Measurements from ENCODE around the gene ROCK2. TPM values are rescaled to one million over a fixed set of nuclear protein-coding genes. Genes with fewer than 3 reads are reported as not detected.

Gene ROCK2
- total RNA-seq, 1 experiment from 2014 or later, result 49.4 TPM

DNA sequence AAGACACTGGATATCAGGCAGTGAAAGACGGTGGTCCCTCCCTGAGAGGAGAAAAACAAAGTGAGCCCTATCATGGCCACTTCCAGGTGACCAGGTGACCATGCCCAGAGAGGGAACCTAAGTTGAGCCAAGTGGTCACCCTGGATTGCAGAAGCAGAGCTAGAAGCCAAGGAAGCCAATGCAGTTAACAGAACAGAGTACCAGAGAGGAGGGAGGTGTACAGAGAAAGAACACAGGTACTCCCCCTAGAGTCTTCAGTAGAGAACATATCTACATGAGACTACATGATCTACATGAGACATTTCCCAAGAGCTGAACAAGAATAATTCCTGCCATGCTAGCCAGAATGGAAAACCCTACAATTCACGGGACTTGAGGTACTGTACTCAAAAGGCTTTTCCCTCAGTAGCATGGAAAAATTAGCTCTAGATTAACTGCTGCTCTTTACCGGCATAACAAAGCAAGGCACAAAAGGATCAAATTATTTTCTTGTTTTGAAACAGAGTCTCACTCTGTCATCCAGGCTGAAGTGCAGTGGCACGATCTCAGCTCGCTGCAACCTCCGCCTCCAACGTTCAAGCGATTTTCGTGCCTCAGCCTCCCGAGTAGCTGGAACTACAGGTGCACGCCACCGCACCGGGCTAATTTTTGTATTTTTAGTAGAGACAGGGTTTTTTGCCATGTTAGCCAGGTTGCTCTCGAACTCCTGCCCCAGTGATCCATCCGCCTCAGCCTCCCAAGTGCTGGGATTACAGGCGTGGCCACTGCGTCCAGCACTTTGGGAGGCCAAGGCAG, 23.5 kb downstream of the ROCK2 start:
- Histone ChIP-seq H3K27me3 (replicated peaks; ENCODE audit: insufficient read depth, low read depth, low read length, poor library complexity) (no peaks in the 10 kb centered on the region), H3K4me1 (ENCODE audit: insufficient read depth, low read length, poor library complexity, severe bottlenecking) (peaks cover 21% of the 10 kb centered on the region), H3K27ac (ENCODE audit: low read depth, low read length, poor library complexity, severe bottlenecking) (no peak overlapping the region), H3K36me3 (ENCODE audit: insufficient read depth, low read length, poor library complexity, severe bottlenecking) (no peaks in the 10 kb centered on the region), H3K4me3 (ENCODE audit: low read depth, low read length, poor library complexity, severe bottlenecking) (no peak overlapping the region), H3K9me3 (ENCODE audit: low read depth, low read length, poor library complexity, severe bottlenecking) (no peaks in the 10 kb centered on the region)
- POLR2A ChIA-PET (ENCODE audit: low non-redundant PET), result no interaction called here
- CTCF ChIA-PET, result no interaction called here
- BruUV-seq (replicated peaks), result no TSS peak
- intact Hi-C loops (cut with micrococcal nuclease; ENCODE audit: unreplicated experiment), result loop anchor here (5.0 kb wide), 1 partner anchor 84 kb away; no protein-coding TSS in a partner anchor
- TF ChIP-seq, protein P1, sequence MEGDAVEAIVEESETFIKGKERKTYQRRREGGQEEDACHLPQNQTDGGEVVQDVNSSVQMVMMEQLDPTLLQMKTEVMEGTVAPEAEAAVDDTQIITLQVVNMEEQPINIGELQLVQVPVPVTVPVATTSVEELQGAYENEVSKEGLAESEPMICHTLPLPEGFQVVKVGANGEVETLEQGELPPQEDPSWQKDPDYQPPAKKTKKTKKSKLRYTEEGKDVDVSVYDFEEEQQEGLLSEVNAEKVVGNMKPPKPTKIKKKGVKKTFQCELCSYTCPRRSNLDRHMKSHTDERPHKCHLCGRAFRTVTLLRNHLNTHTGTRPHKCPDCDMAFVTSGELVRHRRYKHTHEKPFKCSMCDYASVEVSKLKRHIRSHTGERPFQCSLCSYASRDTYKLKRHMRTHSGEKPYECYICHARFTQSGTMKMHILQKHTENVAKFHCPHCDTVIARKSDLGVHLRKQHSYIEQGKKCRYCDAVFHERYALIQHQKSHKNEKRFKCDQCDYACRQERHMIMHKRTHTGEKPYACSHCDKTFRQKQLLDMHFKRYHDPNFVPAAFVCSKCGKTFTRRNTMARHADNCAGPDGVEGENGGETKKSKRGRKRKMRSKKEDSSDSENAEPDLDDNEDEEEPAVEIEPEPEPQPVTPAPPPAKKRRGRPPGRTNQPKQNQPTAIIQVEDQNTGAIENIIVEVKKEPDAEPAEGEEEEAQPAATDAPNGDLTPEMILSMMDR (conservative IDR thresholded peaks at IDR 0.05; ENCODE audit: low read depth, low read length), result peak; percentile 46
- TF ChIP-seq EZH2 (IDR thresholded peaks at IDR 0.05; ENCODE audit: borderline replicate concordance, low read depth, low read length, poor library complexity, severe bottlenecking), result no peak
- peak; percentile 27 for DNase-seq (ENCODE audit: low spot score)

- DNase-seq (ENCODE audit: low spot score), result no peak
These were observed 24.5 kb downstream of the ROCK2 start for GRCh38 chr2:11319939-11320338.

GRCh38 chr2:11315074-11315705, 29.2 kb downstream of the ROCK2 start:
- CTCF ChIA-PET, result no interaction called here
- DNase-seq (ENCODE audit: low spot score), result no peak
- Histone ChIP-seq H3K9me3 (ENCODE audit: low read depth, low read length, poor library complexity, severe bottlenecking) (no peaks in the 10 kb centered on the region), H3K27me3 (replicated peaks; ENCODE audit: insufficient read depth, low read depth, low read length, poor library complexity) (no peaks in the 10 kb centered on the region), H3K36me3 (ENCODE audit: insufficient read depth, low read length, poor library complexity, severe bottlenecking) (no peaks in the 10 kb centered on the region), H3K4me3 (ENCODE audit: low read depth, low read length, poor library complexity, severe bottlenecking) (no peak overlapping the region), H3K27ac (ENCODE audit: low read depth, low read length, poor library complexity, severe bottlenecking) (no peak overlapping the region), H3K4me1 (ENCODE audit: insufficient read depth, low read length, poor library complexity, severe bottlenecking) (peaks cover 29% of the 10 kb centered on the region)
- TF ChIP-seq, protein P1 (conservative IDR thresholded peaks at IDR 0.05; ENCODE audit: low read depth, low read length), result no peak
- no peak for TF ChIP-seq EZH2 (IDR thresholded peaks at IDR 0.05; ENCODE audit: borderline replicate concordance, low read depth, low read length, poor library complexity, severe bottlenecking)
- no TSS peak for BruUV-seq (replicated peaks)
- POLR2A ChIA-PET (ENCODE audit: low non-redundant PET), result no interaction called here
- intact Hi-C loops (cut with micrococcal nuclease; ENCODE audit: unreplicated experiment), result no loop called here

More at GRCh38 chr2:11319939-11320338, 24.5 kb downstream of the ROCK2 start:
- ChIA-PET CTCF (no interaction called here), POLR2A (ENCODE audit: low non-redundant PET) (no interaction called here)
- BruUV-seq (replicated peaks), result no TSS peak
- no peak overlapping the region for H3K4me3 ChIP-seq (ENCODE audit: low read depth, low read length, poor library complexity, severe bottlenecking)
- intact Hi-C loops (cut with micrococcal nuclease; ENCODE audit: unreplicated experiment), result loop anchor here (5.0 kb wide), 1 partner anchor 83 kb away; no protein-coding TSS in a partner anchor
- TF ChIP-seq, protein P1 (conservative IDR thresholded peaks at IDR 0.05; ENCODE audit: low read depth, low read length), result no peak
- no peak for TF ChIP-seq EZH2 (IDR thresholded peaks at IDR 0.05; ENCODE audit: borderline replicate concordance, low read depth, low read length, poor library complexity, severe bottlenecking)
- no peaks in the 10 kb centered on the region for H3K27me3 ChIP-seq (replicated peaks; ENCODE audit: insufficient read depth, low read depth, low read length, poor library complexity)
- H3K4me1 ChIP-seq (ENCODE audit: insufficient read depth, low read length, poor library complexity, severe bottlenecking), result peaks cover 22% of the 10 kb centered on the region
- no peak overlapping the region for H3K27ac ChIP-seq (ENCODE audit: low read depth, low read length, poor library complexity, severe bottlenecking)
- no peaks in the 10 kb centered on the region for H3K36me3 ChIP-seq (ENCODE audit: insufficient read depth, low read length, poor library complexity, severe bottlenecking)
- H3K9me3 ChIP-seq (ENCODE audit: low read depth, low read length, poor library complexity, severe bottlenecking), result no peaks in the 10 kb centered on the region

All from A673 (cell line).